ENCODE results near the gene SOCS2.
A peak's percentile ranks its signal among the peaks of the same experiment; 100 is the strongest.

SOCS2 gene

DNA sequence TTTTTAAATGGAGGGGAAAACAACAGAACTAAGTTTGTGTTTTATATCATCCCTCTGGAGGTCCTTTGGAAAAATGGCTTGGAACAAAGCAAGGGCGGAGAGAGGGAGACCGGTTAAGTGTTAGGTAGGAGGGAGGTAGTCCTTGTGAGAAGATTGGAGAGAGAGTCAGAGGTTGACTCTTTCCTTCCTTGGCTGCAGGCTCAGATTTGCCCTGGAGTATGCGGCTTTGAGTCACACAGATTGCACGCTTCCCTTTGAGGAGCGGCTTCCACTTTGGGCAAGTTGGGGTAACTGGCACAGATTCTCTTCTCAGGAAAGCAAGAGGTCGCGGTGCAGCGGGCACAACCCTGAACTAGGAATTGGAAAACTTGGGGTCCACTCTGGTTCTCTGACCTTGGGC is 9.9 kb downstream of the SOCS2 start:
- TF ChIP-seq, protein P1, sequence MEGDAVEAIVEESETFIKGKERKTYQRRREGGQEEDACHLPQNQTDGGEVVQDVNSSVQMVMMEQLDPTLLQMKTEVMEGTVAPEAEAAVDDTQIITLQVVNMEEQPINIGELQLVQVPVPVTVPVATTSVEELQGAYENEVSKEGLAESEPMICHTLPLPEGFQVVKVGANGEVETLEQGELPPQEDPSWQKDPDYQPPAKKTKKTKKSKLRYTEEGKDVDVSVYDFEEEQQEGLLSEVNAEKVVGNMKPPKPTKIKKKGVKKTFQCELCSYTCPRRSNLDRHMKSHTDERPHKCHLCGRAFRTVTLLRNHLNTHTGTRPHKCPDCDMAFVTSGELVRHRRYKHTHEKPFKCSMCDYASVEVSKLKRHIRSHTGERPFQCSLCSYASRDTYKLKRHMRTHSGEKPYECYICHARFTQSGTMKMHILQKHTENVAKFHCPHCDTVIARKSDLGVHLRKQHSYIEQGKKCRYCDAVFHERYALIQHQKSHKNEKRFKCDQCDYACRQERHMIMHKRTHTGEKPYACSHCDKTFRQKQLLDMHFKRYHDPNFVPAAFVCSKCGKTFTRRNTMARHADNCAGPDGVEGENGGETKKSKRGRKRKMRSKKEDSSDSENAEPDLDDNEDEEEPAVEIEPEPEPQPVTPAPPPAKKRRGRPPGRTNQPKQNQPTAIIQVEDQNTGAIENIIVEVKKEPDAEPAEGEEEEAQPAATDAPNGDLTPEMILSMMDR (IDR thresholded peaks at IDR 0.05; ENCODE audit: extremely low read depth, insufficient read depth, missing control alignments), result no peak
- DNase-seq (ENCODE audit: low spot score), result no peak
- in situ Hi-C loops (cut with MboI; ENCODE audit: low pct_unique_long_range_greater_than_20kb, low sequenced_read_pairs, unreplicated experiment), result no loop called here

DNA sequence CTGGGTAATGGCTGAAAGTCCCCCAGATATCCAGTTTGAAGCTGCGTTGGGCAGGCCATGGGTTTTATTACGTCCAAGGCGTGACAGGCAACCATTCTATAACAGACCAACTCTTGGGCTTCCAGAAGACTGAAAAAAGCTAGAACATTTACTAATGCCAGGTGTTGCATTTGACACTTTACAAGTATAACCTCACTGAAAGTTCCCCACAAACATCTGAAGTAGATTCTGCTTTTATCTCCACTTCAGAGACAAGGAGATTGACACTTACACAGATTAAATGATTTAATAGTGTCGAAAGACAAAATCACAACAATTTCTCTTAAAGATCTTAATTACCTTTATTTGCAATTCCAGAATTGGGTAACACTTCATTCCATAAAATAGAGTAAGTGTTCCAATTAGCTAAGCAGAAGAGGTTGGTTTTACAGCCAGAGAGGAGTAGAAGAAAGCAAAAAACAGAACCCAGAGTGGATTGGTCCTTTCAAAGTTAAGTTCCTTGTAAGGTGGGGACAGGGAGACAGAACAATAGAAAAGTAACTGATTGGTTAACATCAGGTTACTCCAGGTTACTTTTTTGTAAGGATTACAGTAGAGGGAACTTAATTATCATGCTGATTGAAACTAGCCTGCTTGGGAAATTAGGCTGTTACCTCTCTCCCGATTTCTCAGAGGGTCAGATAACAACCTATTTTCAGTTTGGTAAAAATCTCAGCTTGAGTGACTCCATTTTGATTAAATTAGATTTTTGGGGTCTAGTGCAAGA is 11.3 kb downstream of the SOCS2 start:
- in situ Hi-C loops (cut with MboI; ENCODE audit: low pct_unique_long_range_greater_than_20kb, low sequenced_read_pairs, unreplicated experiment), result no loop called here
- DNase-seq (ENCODE audit: low spot score), result no peak
- TF ChIP-seq, protein P1 (IDR thresholded peaks at IDR 0.05; ENCODE audit: extremely low read depth, insufficient read depth, missing control alignments), result no peak

DNA sequence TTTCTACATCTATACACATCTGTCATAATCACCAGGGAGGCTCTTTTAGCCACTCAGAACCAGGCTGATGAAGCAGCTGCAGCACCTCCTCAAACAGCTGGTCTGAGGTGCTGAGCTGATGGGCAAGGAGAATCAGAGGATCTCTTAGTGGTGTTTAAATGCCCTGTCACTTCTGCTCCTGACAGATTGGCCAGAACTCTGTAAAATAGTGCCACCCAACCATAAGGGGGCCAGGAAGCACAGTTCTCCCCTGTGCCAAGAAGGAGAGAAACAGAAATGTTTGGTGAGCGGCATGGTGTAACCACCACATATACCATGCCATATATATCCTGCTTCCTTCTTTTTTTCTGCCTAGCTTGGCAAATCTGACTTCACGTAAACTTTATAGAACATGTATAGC is 12.8 kb downstream of the SOCS2 start:
- in situ Hi-C loops (cut with MboI; ENCODE audit: low pct_unique_long_range_greater_than_20kb, low sequenced_read_pairs, unreplicated experiment), result no loop called here
- no peak for DNase-seq (ENCODE audit: low spot score)
- TF ChIP-seq, protein P1 (IDR thresholded peaks at IDR 0.05; ENCODE audit: extremely low read depth, insufficient read depth, missing control alignments), result no peak

DNA sequence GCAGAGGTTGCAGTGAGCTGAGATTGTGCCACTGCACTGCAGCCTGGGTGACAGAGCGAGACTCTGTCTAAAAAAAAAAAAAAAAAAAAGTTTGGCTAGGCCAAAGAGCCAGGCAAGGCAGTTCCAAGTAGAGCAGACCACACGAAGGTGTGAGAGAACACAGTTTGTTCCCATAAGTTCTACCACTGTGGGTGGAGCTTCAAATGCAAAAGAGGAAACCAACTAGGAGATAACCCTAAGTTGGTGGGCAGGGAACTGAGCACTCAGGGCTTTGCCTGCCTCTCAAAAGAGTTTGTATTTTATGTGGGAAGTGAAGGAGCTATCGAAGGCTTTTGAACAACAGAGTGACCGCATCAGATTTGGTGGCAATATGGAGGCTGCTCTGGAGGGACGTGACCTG is 15.1 kb downstream of the SOCS2 start:
- no peak for DNase-seq (ENCODE audit: low spot score)
- TF ChIP-seq, protein P1 (IDR thresholded peaks at IDR 0.05; ENCODE audit: extremely low read depth, insufficient read depth, missing control alignments), result no peak

DNA sequence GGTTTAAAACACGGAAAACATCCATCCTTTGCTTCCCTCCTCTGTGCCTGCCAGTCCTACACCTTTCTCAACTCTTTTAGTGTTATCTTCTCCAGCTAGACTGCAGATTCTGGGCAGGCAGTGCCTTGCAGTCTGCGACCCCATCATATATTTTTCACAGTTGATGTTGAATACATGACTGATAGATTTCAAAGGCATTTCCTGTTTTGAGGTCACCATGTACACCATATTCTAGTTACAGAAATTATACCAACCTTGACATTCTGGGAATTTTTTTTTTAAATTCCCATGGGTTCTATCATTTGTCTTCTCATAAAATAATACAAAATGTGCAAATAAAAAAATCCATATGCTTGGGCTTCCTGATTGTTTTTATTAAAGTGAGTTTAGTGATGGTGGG is 16.6 kb downstream of the SOCS2 start:
- DNase-seq (ENCODE audit: low spot score), result no peak
- in situ Hi-C loops (cut with MboI; ENCODE audit: low pct_unique_long_range_greater_than_20kb, low sequenced_read_pairs, unreplicated experiment), result no loop called here
- TF ChIP-seq, protein P1 (IDR thresholded peaks at IDR 0.05; ENCODE audit: extremely low read depth, insufficient read depth, missing control alignments), result no peak

More for the DNA sequence above, 15.1 kb downstream of the SOCS2 start:
- in situ Hi-C loops (cut with MboI; ENCODE audit: low pct_unique_long_range_greater_than_20kb, low sequenced_read_pairs, unreplicated experiment), result no loop called here

DNA sequence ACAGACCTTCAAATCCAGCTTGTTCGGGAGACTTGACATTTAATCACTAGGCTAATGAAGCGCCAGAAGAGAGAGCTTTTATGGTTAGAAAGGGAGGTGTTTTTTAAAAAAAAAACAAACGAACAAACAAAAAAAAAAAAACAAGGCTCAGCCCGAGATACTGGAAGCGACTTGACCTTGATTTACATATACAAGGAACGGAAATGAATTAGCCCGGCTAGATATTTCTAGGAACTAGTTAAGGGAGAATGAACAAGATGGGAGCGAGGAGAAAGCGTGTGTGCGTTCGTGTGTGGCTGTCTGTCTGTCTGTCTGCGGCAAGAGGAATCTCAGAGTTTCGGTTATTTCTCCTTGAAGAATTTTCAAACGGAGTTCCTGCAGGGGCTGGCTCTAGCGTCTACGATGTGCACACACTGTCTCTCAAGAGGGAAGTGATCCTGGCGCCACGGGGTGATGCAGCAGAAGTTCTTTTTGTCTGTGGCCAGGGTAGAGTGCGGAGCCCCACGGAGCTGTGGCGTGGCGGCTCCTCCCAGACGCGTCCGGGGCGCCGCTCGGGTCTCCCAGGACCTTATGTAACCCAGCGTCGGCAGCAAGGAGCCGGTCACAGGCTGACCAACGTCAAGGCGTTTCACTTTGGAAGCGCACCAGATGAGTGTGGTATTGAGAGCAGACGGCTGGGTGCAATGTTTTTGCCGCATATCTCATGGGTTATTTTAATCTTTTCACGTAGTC is 18.8 kb downstream of the SOCS2 start:
- TF ChIP-seq, protein P1 (IDR thresholded peaks at IDR 0.05; ENCODE audit: extremely low read depth, insufficient read depth, missing control alignments), result no peak
- in situ Hi-C loops (cut with MboI; ENCODE audit: low pct_unique_long_range_greater_than_20kb, low sequenced_read_pairs, unreplicated experiment), result no loop called here
- DNase-seq (ENCODE audit: low spot score), result peak; percentile 40
